ENCODE data around the gene SH3BGRL.

- TF ChIP-seq POLR2A (IDR thresholded peaks at IDR 0.05) (no peak), CTCF (IDR thresholded peaks at IDR 0.05) (no peak)
Observed at GRCh38 chrX:81195259-81195658, 6.6 kb upstream of the SH3BGRL start.
